GM18511 (cell line): ENCODE measurements around the gene DACT3.

Source experiments
- ATAC-seq: cut with Tn5 transposase; IDR thresholded peaks from one replicate; pipeline ENCODE4 v1.9.1; 2021; ENCODE audit warnings: mild to moderate bottlenecking, moderate library complexity; ENCODE audit not compliant: unreplicated experiment

DACT3 gene

GRCh38 chr19:46614114-46614722 is 46.8 kb downstream of the DACT3 start:
- no peak for ATAC-seq

GRCh38 chr19:46613525-46613924 is 47.5 kb downstream of the DACT3 start:
- no peak for ATAC-seq

DNA sequence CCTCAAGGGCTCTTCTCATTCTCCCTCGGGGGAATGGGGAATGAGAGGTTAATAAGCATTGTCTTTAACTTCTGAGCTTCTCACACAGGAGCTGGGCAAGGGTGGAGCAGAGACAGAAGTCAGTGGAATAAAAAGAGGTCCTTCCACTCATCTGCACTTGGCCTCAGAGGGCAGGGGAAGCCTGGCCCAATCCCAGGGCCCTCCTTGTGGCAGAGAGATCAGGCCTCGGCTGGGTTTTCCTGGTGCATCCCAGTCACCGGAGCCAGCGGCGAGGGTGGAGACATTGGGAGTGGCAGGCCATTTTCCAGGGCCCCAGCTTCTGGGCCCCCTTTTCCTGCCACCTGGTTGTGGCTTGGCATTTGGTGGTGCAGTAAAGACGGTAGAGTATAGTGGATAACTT is 49.2 kb downstream of the DACT3 start:
- no peak for ATAC-seq

DNA sequence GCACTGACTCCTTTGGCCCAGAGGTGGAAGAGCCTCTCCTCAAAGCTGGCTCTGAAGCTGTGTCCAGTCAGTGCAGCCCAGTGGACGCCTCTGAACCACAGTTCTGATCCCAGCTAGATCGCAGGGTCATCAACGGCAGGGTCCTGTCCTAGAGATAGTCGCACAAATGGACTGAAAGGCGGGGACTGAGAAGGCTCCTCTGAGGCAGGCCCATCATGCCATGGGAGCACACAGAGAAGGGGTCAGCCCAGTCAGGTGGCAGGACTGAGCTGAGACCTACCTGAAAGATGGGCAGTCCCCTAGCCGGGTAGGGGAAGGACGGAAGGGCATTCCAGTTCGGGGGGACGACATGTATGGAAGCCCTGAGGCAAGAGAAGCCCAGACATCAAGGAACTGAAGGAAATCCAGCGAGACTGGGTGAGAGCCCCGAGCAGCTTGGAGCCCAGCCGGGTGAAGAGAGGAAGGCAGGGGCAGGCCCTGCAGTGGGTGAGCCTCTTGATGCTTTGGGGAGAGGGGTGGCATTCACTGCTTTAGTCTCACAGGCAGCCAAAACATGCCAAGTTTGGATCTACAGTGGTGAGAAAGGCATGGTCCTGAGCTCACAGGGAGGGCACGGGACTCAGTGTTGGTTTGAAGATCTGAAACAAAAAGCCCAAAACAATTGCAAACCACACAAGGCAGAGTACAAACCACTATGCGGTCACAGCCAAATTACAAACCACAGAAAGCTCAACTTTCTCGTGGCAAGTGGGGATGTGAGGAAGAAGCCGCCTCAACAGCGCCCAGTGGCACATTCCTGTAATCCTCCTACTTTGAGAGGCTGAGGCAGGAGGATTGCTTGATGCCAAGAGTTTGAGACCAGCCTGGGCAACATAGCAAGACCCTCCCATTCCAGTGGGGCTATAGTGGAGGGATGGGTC is 49.9 kb downstream of the DACT3 start:
- ATAC-seq, result no peak

DNA sequence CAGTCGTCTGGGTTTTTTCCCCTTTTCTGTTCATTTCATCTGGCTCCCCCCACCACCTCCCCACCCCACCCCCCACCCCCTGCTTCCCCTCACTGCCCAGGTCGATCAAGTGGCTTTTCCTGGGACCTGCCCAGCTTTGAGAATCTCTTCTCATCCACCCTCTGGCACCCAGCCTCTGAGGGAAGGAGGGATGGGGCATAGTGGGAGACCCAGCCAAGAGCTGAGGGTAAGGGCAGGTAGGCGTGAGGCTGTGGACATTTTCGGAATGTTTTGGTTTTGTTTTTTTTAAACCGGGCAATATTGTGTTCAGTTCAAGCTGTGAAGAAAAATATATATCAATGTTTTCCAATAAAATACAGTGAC is 50.6 kb downstream of the DACT3 start:
- no peak for ATAC-seq

DNA sequence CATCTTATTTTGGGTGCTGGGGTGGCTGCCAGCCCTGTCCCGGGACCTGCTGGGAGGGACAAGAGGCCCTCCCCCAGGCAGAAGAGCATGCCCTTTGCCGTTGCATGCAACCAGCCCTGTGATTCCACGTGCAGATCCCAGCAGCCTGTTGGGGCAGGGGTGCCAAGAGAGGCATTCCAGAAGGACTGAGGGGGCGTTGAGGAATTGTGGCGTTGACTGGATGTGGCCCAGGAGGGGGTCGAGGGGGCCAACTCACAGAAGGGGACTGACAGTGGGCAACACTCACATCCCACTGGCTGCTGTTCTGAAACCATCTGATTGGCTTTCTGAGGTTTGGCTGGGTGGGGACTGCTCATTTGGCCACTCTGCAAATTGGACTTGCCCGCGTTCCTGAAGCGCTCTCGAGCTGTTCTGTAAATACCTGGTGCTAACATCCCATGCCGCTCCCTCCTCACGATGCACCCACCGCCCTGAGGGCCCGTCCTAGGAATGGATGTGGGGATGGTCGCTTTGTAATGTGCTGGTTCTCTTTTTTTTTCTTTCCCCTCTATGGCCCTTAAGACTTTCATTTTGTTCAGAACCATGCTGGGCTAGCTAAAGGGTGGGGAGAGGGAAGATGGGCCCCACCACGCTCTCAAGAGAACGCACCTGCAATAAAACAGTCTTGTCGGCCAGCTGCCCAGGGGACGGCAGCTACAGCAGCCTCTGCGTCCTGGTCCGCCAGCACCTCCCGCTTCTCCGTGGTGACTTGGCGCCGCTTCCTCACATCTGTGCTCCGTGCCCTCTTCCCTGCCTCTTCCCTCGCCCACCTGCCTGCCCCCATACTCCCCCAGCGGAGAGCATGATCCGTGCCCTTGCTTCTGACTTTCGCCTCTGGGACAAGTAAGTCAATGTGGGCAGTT is 51.2 kb downstream of the DACT3 start:
- no peak for ATAC-seq

GRCh38 chr19:46608581-46609345 is 52.2 kb downstream of the DACT3 start:
- ATAC-seq, result no peak

DNA sequence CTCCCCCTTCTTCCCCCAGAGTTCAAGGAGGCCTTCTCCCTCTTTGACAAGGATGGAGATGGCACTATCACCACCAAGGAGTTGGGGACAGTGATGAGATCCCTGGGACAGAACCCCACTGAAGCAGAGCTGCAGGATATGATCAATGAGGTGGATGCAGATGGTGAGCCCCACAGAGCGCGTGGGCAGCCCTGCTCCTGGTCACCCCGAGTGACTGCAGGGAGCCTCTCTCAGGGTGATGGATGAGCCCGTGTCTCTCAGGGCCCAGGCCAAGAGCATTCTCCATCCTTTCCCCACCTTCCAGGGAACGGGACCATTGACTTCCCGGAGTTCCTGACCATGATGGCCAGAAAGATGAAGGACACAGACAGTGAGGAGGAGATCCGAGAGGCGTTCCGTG is 52.8 kb downstream of the DACT3 start:
- no peak for ATAC-seq

- no peak for ATAC-seq
Measured at GRCh38 chr19:46607448-46607841, 53.5 kb downstream of the DACT3 start.

- no peak for ATAC-seq
Measured at GRCh38 chr19:46606681-46607447, 54.1 kb downstream of the DACT3 start.

DNA sequence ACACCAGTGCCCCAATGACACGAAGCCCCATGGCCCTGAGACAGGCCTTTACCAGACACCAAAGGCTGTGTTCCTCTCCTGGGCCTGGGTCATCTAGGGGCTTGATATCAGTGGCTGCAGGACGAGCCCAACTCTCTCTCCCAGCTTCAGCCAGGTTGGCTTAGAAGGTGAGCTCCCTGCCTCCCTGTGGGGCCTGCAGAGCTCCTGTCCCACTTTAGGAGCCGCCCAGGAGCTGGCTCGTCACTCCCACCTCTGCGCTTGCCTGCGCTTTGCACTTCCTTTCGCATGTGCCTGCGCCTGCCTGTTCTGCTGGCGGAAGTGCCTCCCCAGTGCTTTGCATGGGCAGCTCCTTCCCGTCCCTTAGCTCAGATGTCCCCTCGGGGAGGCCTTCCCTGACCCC is 55.0 kb downstream of the DACT3 start:
- no peak for ATAC-seq

- ATAC-seq, result no peak
Measured at GRCh38 chr19:46605356-46605821, 55.6 kb downstream of the DACT3 start.

GRCh38 chr19:46604781-46605355 is 56.1 kb downstream of the DACT3 start:
- ATAC-seq, result no peak

DNA sequence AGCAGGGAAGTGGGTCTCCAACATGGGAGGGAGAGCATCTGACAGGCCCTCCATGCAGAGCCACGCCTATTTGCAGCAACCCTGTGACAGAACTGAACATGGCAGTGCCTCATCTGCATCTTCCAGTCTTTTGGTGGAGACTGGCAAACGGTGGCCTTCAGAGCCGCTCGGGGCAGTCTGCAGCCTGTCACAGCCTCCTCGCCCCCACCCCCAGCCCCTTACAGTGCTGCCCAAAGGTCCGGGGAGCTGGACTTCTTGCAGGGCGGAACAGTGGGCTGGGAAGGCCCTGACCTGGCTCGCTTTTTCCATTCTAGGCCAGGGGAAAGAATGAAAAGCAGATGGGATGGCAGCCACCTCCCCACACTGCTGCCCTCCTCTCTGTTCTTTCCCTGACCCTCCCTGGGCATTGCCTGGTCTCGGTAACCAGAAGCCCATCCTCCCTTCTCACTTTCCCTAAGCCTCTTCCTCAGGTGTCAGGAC is 57.2 kb downstream of the DACT3 start:
- no peak for ATAC-seq

GRCh38 chr19:46603195-46603637 is 57.8 kb downstream of the DACT3 start:
- ATAC-seq, result no peak

DNA sequence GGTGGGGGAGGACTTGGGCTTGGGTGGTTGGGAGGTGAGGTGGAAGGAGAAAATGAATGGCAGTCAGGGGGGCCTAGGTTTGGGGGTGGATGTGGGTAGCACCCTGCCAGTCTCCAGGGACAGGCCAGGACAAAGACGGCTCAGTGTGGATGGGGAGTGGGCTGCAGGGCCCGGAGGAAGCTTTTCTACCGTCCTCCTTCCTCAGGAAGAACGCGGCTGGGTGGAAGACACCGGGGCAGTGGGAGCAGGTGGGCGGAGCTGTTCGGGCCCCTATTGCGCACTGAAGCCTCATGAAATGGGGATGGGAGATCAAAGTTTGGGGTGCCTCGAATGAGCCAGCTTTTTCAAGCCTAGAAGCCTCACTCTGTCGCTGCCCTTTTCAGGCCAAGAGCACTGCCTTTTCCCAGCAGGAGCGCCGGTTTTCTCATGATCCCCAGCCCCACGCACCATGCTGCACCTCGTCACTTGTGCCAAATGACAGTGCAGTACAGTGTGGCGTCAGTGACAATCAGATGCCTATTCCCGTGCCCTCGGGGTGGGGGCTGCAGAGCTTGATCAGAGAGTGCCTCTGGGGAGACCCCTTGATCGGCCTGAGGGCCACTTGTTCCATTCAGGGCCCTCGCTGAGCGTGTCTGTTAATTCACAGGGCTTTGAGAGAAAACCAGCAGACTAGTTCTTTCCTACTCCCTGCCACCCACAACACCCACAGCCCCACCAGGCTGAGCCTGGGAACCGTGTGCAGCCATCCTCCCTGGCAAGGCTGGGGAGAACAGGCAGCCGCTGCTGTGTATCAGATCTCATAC is 58.4 kb downstream of the DACT3 start:
- no peak for ATAC-seq

GRCh38 chr19:46601318-46602224 is 59.4 kb downstream of the DACT3 start, which contains the start of gene CALM3:
Gene CALM3, plus strand, starts transcription at chr19:46601330. Its CDS starts 105 bp downstream, at chr19:46601435.
- no peak for ATAC-seq
